Neutrophil (primary cell): Measurements from ENCODE around the gene KIF1C.

Source experiments
- H3K27ac ChIP-seq: fragments of 200-600 bp; sonication (generic); 2 replicates; pipeline ENCODE4 v1.5.1; 2016; ENCODE audit warnings: mild to moderate bottlenecking, moderate library complexity
- H3K27me3 ChIP-seq: fragments of 200-600 bp; sonication (generic); 2 replicates; pipeline ENCODE4 v1.6.0; 2016; ENCODE audit warnings: mild to moderate bottlenecking
- H3K36me3 ChIP-seq: fragments of 200-600 bp; sonication (generic); 2 replicates; pipeline ENCODE4 v1.5.1; 2017
- H3K4me1 ChIP-seq, 2 experiments: fragments of 200-600 bp in 1 of 2; sonication (generic) in 1 of 2; 1 replicate in 1 of 2; 2 replicates in 1 of 2; pipeline versions ENCODE4 v1.5.1 to v1.6.1; 2013 to 2016; ENCODE audit warnings: low read depth in 1 of 2, low read length in 1 of 2, mild to moderate bottlenecking in 1 of 2, moderate library complexity in 1 of 2; ENCODE audit not compliant: control insufficient read depth in 1 of 2, insufficient read depth in 1 of 2
- H3K4me3 ChIP-seq, 2 experiments: fragments of 200-600 bp in 1 of 2; sonication (generic) in 1 of 2; 1 replicate in 1 of 2; 2 replicates in 1 of 2; pipeline ENCODE4 v1.5.1; 2013 to 2016; ENCODE audit warnings: low read depth in 1 of 2, low read length in 1 of 2, mild to moderate bottlenecking in 1 of 2, moderate library complexity in 1 of 2
- H3K9me3 ChIP-seq: fragments of 200-600 bp; sonication (generic); 2 replicates; pipeline ENCODE4 v1.5.1; 2016
- CTCF ChIP-seq: fragments of 200-600 bp; sonication (generic); IDR thresholded peaks from 2 replicates; pipeline ENCODE4 v1.5.1; 2016; ENCODE audit warnings: antibody characterized with exemption

The KIF1C gene

GRCh38 chr17:4950746-4951204 lies 47.0 kb upstream of the KIF1C start, which contains the start of gene ENO3:
Gene ENO3 (plus strand): TSS chr17:4951119. CDS start chr17:4951830, 711 bp downstream.
- peak within 1 kb of the TSS; percentile 96 for H3K27ac ChIP-seq
- no peaks in the 10 kb centered on the region for H3K27me3 ChIP-seq
- H3K4me1 ChIP-seq, result peaks cover 39 to 51% of the 10 kb centered on the region in 2 experiments
- no peaks in the 10 kb centered on the region for H3K9me3 ChIP-seq
- TF ChIP-seq CTCF, result no peak
- H3K36me3 ChIP-seq, result peaks cover 11% of the 10 kb centered on the region
- H3K4me3 ChIP-seq, result peak within 1 kb of the TSS; percentile 99

- Histone ChIP-seq H3K4me1 (peaks cover 32 to 48% of the 10 kb centered on the region in 2 experiments), H3K4me3 (no peak overlapping the region), H3K27me3 (no peaks in the 10 kb centered on the region), H3K36me3 (peaks cover 4% of the 10 kb centered on the region), H3K9me3 (no peaks in the 10 kb centered on the region), H3K27ac (peak overlapping the region; percentile 96)
- TF ChIP-seq CTCF, result no peak
Observed at GRCh38 chr17:4951486-4951885, 46.3 kb upstream of the KIF1C start.

GRCh38 chr17:4953451-4953961 lies 44.2 kb upstream of the KIF1C start:
- Histone ChIP-seq H3K4me1 (peaks cover 25 to 39% of the 10 kb centered on the region in 2 experiments), H3K27me3 (no peaks in the 10 kb centered on the region), H3K9me3 (no peaks in the 10 kb centered on the region), H3K4me3 (no peak overlapping the region), H3K27ac (no peak overlapping the region), H3K36me3 (no peaks in the 10 kb centered on the region)
- no peak for TF ChIP-seq CTCF

GRCh38 chr17:4955091-4955490 lies 42.7 kb upstream of the KIF1C start:
- H3K27me3 ChIP-seq, result no peaks in the 10 kb centered on the region
- H3K4me3 ChIP-seq, result no peak overlapping the region
- peaks cover 11% of the 10 kb centered on the region for H3K36me3 ChIP-seq
- H3K27ac ChIP-seq, result no peak overlapping the region
- H3K9me3 ChIP-seq, result no peaks in the 10 kb centered on the region
- TF ChIP-seq CTCF, result no peak
- H3K4me1 ChIP-seq, result peaks cover 17 to 23% of the 10 kb centered on the region in 2 experiments

GRCh38 chr17:4956493-4957061 lies 41.2 kb upstream of the KIF1C start:
- H3K27me3 ChIP-seq, result no peaks in the 10 kb centered on the region
- no peak for TF ChIP-seq CTCF
- no peak overlapping the region for H3K27ac ChIP-seq
- no peak overlapping the region for H3K4me3 ChIP-seq
- peaks cover 2 to 8% of the 10 kb centered on the region in 2 experiments for H3K4me1 ChIP-seq
- H3K36me3 ChIP-seq, result peaks cover 12% of the 10 kb centered on the region
- no peaks in the 10 kb centered on the region for H3K9me3 ChIP-seq
